GM18519 (cell line): ENCODE results near the gene ABCA10.
"Not testable (repeated sequence)": the region's sequence is repeated elsewhere in the genome, so short reads cannot be mapped to it uniquely, and the experiment has no call there.

Experiments used
- ATAC-seq: cut with Tn5 transposase; IDR thresholded peaks from one replicate; pipeline ENCODE4 v1.9.1; 2021; ENCODE audit warnings: mild to moderate bottlenecking, moderate library complexity; ENCODE audit not compliant: unreplicated experiment, low FRiP score

The ABCA10 gene

DNA sequence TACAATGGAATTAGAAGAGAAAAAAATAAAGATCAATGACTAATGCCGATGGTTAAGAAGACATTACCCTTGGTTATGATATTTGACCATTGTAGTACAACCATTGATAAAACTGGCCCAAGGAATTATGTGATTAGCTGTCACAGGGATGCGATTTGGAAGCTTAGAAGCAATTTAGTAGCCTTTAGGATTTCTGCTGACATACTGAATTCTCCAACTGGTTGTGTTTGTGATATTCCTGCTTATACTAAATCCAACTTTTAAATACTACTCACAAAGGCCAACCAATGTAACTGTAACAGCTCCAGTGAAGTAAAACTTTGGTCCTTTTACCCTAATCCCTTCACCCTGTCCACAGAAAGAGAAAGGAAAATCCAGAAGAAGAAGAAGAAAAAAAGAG lies 55.5 kb downstream of the ABCA10 start:
- ATAC-seq = no peak

DNA sequence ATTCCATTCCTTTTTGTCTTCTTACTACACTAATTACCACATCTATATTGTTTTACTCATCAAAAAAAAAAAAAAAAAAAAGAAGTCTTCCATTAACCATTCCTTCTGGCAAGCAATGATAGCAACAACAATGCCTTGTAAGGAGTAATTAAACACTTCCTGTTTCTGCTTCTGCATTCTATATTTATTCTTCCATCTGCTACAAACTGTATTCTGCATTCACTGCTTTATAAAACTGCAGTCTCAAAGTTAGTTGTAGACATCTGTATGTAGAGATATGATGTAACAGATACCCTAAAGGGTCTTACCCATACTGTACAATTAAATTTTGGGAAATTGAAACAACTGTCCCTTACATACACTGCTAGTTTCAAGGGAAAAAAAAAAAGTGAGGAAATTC lies 58.2 kb downstream of the ABCA10 start:
- no peak for ATAC-seq

DNA sequence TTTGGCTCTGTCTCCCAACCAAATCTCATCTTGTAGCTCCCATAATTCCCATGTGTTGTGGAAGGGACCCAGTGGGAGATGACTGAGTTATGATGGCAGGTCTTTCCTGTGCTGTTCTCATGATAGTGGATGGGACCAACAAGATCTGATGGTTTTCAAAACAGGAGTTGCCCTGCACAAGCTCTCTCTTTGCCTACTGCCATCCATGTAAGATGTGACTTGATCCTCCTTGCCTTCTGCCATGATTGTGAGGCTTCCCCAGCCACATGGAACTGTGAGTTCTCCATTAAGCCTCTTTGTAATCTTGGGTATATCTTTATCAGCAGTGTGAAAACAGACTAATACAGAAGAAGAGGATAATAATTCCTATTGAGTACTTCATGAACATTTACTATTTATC lies 60.0 kb downstream of the ABCA10 start:
- ATAC-seq = not testable (repeated sequence)

DNA sequence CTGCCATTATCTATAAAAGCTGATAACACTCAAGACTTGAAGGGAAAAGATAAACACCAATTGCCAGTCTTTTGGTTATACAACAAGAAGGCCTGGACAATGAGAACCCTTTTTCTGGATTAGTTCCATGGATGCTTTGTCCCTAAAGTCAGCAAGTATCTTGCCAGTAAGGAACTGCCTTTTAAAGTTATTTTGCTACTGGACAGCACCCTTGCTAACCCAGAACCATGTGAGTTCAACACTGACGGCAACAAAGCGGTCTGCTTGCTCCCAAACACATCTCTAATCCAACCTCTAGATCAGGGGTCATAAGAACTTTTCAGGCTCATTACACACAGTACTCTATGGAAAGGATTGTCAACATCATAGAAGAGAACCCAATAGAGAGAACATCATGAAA lies 61.7 kb downstream of the ABCA10 start:
- no peak for ATAC-seq

DNA sequence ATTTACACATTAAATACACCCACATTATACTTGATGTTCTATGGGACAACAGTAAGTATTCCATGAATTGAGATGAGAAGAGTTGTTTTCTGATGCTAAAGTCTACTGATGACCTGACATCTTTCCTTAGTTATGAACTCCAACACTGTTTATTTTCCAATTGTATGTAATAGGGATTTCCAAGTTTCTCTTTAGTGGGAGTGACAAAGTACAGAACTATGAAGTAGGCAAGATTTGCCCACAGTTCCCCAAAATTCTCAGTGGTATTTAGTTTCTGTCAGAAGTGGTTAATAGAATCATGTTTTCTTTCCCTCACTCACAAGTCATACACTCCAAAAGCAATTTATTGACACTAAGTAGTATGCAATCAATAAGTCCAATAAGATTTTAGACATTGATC lies 64.4 kb downstream of the ABCA10 start:
- ATAC-seq = no peak

DNA sequence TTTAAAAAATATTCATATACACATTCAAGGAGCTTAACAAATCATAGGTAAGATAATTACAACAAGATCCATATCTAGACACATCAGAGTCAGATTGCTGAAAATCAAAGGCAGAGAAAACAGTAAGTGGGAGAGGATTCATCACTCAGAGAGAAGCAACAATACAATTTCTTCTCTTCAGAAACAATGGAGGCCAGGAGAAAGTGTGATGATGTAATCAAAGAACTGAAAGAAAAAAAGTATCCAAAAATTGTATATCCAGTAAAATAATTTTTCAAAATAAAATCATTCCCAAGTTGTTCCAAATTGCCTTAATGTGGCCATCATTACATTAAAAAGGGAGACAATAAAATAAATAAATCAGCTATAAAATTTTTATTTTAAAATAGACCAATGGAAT lies 69.2 kb downstream of the ABCA10 start:
- no peak for ATAC-seq

DNA sequence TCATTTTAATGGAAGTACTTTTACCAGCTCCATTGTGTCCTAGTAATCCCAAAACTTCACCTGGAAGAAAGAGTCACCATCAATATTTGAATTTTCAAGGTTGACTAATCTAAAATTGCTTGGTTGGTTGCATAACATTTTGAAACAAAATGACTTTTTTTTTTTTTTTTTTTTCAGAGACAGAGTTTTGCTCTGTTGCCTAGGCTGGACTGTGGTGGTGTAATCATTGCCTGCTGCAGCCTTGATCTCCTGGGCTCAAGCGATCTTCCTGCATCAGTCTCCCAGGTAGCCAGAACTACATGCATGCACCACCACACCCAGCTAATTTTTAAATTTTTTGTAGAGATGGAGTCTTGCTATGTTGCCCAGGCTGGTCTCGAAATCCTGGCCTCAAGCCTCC lies 74.4 kb downstream of the ABCA10 start:
- ATAC-seq = no peak

DNA sequence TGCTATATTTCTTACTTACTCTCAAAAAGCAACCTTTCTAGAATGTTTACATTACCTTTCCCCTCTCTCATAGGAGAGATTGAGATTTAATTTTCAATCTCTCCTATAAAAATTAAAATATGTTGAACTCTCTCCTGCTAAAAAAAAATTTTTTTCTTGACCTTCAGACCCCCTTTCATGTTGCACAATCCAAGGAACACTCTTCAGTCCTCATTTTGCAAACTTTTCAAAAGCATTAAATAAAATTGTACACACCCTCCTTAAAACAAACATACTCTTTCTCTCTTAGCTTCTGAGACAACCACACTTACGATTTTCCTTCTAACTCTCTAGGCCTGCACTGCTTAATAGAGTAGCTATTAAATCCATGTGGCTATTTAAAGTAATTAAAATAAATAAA lies 78.3 kb downstream of the ABCA10 start:
- ATAC-seq = no peak

DNA sequence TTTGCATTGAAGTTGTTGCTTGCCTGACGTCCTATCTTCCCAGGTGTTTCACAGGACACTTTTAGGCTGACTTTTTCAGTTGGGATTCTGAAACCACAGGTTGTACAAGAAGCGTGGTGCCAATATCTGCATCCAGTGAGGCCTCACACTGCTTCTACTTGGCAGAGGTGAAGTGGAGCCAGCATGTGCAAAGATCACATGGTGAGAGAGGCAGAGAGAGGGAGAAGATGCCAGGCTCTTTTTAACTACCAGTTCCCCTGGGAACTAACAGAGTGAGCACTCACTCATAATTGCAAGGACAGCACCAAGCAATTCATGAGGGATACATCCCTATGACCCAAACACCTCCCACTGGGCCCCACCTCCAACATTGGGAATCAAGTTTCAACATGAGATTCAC lies 81.2 kb downstream of the ABCA10 start:
- no peak for ATAC-seq

DNA sequence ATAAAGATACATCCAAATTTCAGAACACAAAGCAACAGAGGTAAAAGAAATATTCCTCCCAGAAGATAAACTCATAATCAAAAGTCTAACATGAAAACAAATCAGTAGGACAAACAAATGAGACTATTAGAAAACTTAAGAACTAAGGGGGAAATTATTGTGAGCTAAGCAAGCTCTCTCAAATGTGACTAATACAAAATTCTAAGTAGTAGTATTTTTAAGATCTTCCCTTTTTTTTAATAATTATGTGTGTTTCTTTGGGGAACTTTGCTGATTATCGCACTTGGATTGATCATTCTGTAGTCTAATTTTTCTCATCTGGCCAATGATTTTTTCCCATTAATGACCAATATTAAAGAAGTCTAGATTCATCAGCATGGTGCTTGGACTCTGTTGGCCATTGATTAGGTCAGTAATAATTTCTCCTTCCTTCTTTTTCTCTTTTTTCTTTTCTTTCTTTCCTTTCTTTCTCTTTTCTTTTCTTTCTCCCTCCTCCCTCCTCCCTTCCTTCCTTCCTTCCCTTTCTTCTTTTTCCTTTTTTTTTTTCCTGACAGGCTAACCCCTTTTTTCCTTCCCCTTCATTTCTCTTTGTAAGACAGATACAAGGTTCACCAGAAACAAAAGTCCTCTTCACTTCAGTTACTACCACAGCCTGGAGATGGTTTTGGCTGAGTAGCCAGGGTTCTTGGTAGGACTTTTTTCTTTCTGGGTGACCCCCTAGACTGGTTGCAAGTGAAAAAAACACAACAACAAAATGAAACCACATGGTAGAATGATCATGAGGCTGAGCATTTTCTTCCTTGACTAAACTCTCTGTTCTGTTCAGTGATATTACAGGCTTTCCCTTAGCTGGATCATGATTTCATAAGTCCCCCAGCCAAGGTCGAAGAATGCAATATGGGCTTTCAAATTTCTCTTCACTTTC lies 84.0 kb downstream of the ABCA10 start:
- ATAC-seq = no peak

DNA sequence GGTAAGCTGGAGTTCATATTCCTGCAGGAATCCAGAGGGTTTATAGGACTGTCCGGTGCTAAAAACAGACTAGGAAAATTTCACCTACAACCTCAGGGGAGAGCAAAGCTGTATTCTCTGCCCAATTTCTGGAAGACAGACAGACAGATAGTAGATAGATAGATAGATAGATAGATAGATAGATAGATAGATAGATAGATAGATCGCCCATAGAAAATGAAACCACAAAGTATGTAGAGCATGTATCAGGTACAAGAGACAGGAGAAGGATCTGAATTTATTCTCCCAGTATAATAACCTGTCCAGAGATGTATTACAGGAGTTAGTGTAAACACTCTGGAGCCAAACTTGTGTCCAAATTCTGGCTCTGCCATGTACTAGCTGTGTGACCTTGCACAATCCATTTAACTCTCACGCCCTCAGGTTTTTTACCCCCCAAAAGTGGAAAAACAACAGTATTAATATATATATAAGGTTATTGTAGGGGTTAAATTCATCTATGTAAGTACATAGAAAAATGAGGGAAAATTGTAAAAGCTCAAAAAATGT lies 84.9 kb downstream of the ABCA10 start:
- no peak for ATAC-seq

DNA sequence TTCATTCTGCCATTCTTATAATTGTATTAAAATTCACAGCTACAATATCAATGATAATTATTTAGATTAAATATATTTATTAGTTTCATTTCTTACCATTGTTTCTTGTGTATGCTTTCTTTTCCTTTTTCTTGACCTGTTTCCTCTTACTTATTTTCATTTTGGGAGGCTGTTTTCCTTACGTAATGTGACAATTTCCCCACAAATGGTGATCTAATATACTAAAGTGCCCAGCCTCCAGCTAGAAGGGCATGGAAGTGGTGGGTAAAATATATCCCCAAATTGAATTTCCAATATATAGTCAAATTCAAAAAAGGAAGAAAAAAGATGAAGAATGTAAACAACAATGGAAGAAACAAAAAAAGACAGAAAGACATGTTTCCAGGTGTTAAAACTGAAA lies 85.5 kb downstream of the ABCA10 start:
- ATAC-seq = no peak

DNA sequence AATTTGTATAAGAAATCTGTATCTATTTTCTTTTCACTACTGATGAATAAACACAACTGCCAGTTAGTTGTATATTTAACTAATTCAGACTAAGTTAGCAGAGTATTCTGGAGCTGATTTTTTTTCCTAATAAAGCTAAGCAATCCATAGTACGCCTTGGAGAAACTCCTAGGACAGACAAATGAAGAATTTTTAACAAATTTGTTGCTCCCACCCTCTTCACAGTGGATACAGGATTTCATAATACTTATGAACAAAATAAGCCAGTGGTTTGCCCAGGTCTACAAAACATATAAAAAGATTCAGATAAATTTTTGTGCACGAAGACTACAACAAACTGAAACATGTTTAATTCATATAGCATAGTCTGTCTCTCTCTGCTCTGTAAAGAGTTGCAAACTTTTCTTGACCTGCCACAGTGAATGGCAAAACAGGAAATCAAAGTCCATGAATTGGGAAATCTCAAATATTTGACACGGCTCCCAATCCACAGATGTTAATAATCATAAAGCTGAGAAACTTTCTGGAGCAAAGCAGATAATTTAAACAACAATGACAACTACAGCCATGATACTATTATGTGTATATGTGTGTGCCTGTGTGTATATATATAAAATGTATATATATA lies 86.3 kb downstream of the ABCA10 start:
- no peak for ATAC-seq

DNA sequence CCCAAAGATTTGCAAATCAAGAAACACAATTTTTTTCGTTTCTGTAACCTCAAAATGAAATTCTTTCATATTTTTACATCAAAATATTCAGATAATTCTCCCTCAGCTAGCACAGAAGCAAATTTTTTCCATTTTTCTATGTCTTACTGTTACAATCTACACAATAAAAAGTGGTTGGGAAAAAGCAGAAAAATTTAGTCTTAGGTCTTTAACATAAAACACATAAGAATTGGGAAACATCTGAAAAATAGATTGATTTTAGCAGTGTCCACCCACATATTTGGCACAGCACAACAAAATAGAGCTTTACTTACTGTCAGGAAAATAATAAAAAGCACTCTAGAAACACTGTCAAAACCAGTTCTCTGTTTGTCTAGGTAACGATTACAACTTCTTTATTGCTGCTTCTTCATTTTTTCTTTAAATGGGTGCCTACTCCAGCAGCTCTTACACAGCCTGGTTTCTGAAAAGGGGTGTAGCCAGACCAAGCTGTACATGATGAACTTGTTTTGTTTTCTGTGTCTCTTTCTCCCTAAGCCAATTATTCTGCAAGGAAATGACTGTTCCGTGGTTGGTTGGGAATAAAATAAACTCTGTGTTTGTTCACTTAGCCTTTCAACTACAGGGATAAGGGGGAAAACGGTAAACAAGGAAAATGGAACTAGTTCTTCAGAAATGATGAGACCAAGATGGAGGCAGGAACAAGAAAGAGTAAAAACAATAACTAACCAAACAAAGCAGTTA lies 87.0 kb downstream of the ABCA10 start, which contains the start of gene ABCA6:
TSS of gene ABCA6 (minus strand) at position 465 of the 744 bp plus-strand sequence. CDS start 1,192 bp downstream, outside the sequence.
- ATAC-seq = no peak

DNA sequence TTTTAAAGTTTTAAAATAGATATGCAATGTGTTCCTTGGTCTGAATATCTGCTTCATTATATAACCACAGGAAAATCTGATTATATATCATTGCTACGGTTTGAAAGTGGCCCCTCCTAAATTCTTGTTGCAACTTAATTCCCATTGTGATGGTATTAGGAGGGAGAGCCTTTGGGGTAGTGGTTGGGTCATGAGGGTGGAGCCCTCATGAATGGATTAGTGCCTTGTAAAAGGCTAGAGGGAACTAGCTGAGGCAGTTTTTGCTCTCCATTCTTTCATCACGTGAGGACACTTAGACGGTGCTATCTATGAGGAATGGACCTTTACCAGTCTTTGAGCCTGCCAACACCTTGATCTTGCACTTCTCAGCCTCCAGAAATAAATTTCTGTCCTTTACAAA lies 94.5 kb downstream of the ABCA10 start:
- no peak for ATAC-seq

DNA sequence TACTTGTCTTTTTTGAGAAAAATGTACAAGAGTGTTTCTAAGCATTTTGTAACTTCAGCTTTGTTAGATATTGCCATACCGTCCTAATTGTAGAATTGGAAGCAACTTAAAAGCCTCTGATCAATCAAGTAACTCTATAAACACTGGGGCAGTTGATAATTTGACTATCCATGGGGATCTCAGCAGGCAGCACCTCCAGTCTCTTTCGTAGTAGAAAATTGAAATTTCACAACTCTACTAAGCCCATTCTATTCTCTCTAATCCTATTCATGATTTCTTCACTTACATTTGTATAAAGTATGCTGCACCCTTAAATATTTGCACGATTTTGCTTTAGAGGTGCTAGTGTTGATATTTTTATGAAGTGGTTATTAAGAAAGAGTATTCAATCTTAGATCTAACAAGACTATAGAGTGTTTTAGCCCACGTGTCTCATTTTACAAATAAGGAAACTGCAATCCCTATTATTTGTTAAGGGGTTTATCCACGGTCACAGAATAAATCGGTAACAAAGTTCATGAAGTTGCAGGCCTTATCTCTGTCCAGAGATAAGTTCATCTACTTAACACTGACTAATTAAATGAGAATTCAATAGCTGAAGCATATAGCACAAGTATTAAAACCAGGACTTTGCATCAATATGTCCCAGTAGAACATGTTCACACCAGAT lies 97.9 kb downstream of the ABCA10 start:
- ATAC-seq = no peak

DNA sequence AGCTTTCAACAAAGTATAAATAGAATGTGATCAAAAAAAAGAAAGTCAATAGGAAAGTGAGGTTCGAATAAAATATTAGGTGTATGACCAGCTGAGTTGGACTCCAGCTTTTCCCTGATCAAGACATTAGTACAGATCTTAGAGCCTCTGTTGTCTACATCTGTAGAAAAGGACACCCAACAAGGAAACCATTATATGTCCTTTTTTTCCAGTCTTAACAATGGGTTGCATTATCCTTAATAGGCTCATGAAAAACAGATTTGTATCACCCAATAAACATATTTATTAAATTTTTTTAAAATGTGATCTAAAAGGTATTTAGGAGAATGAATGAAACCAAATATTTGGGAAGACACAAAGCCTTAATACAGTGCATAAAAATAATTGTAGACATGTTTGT lies 105.0 kb downstream of the ABCA10 start:
- ATAC-seq = no peak

DNA sequence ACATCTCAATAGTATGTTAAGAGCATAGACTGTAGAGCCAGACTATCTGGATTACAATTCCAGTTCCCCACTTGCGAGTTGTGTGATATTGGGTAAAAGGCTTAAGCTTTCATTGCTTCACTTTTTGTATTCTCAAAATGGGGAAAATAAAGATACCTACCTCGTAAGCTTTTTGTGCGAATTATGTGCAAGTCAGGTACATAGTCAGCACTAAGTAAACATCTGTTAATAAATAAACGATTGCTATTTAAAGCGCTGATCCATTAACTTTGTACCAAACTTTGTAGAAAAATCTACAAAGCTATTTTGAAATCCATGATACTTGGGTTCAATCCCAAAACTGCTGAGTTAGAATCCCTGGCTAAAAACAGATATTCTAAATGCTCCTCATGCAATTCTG lies 106.6 kb downstream of the ABCA10 start:
- ATAC-seq = no peak

DNA sequence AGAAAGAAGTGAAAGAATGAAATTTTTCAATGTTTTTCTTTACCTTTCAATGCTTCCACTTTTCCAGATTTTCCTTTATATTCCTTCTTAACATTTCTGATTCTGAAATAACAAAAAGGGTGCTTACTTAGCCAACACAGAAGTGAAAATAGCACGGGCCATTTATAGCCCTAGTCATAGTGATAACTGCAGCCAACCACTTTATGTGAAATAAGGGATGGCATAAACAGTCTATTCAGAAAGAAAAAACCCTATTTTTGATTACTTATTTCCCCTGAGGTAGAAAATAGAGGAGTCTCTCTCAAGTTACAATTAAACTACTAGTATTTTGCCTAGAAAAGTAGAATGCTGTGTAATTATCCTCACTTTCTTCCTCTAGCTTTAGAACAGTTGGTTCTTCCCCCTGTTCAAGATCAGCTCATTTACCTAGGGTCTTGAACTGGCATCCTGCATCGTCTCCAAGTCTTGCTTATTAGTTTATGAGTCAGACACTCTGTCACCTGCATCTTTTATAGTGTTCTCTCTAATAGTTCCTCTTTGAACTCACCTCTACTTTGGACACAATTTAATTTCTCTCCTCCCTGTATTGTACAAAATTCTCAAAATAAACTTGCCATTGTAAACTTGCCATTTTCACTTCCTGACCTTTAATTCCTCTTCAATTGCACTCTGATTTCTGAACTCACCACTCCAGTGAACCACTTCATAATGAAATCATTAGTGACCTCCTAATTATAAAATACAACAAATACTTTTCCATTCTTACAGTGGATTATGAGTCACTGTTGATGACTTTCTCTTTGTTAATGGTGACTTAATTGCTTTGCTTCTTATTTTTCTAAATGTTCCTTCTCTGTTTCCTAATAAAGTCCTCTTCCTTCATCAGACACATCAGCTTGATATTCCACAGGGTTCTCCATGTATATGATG lies 110.5 kb downstream of the ABCA10 start:
- ATAC-seq = peak; percentile 36
